Fibroblast of lung (primary cell): Measurements from ENCODE around the gene KCNK10.

ENCODE experiments used
- CTCF ChIP-seq, 2 donors: IDR thresholded peaks in 1 of 2; conservative IDR thresholded peaks in 1 of 2; 1 replicate in 1 of 2; 2 replicates in 1 of 2; pipeline ENCODE4 v1.5.1; 2011 to 2012; ENCODE audit warnings: low read length in 2 of 2, control low read depth in 1 of 2, inconsistent platforms in 1 of 2, low read depth in 1 of 2, mild to moderate bottlenecking in 1 of 2
- EZH2 ChIP-seq: IDR thresholded peaks from 2 replicates; pipeline ENCODE4 v1.5.1; 2012; ENCODE audit warnings: low read length, control low read depth, mild to moderate bottlenecking; ENCODE audit errors: missing control alignments

GRCh38 chr14:88264116-88264515 is 59.0 kb downstream of the KCNK10 start:
- TF ChIP-seq CTCF (conservative IDR thresholded peaks at IDR 0.05 in 1 of 2, IDR thresholded peaks at IDR 0.05 in 1 of 2; ENCODE audit: low read depth in 1 of 2, low read length in 2 of 2), result no peak
- no peak for TF ChIP-seq EZH2
